Measurements from ENCODE around the gene NDE1.

NDE1 gene

DNA sequence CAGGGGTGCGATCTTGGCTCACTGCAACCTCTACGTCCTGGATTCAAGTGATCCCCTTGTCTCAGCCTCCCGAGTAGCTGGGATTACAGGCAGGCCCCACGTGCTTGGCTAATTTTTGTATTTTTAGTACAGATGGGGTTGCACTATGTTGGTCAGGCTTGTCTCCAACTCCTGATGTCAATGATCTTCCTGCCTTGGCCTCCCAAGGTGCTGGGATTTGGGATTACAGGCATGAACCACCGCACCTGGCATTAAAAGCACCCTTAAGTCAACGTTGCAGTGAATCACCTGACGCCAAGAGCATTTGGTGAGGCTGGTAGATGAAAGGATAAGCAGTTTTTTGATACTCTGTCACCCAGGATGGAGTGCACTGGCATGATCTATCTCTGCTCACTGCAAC, 59.0 kb downstream of the NDE1 start:
- POLR2A ChIA-PET (ENCODE audit: low non-redundant PET), result no interaction called here

DNA sequence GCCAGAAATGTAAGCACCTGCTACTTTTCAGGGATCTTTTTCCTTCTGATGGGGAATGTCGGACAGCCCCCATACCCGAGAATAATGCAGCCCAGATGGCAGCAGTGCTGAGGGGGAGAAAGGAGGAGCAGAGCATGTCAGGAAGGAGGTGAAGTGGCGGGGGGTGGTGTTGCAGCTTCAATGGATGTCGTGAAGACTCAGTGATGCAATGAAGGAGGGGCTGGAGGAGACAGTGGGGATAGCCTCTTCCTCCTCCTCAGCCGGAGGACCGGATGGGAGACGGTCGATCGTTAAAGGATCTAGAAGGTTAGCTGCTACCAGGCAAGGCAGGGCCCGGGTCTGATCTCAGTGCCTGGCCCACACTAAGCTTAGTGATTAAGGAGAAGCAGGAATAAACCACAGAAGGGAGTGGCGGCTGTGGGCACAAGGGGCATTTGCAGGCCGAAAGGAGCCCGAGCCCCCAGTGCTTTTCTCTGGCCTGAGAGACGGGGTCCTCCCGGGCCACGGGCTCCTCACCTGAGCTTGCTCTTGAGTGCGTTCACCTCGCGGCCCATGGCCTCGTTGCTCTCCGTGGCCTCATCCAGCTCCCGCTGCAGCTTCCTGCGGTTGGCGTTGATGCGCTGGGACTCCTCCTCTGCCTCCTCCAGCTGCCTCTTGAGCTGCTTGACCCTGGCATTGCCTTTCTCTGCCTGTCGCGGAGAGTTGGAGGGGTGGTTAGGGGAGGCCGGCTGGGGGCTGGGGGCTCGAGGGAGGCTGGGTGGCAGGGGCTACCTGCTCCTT, 64.5 kb downstream of the NDE1 start:
- TF ChIP-seq CTCF (conservative IDR thresholded peaks at IDR 0.05; ENCODE audit: low read depth), result no peak
- no peak overlapping the region for H3K27ac ChIP-seq
- ChIA-PET CTCF (interaction anchor here (0.6 kb wide), 1 partner anchor 11 kb away, joined by 3 read pairs; no protein-coding TSS in a partner anchor), POLR2A (ENCODE audit: low non-redundant PET) (no interaction called here)
- DNase-seq (ENCODE audit: low spot score), result no peak

More for the DNA sequence above, 59.0 kb downstream of the NDE1 start:
- H3K27ac ChIP-seq, result no peak overlapping the region
- no peak for TF ChIP-seq CTCF (conservative IDR thresholded peaks at IDR 0.05; ENCODE audit: low read depth)
- CTCF ChIA-PET, result no interaction called here
- no peak for DNase-seq (ENCODE audit: low spot score)

GRCh38 chr16:15715221-15715620, 65.2 kb downstream of the NDE1 start:
- no peak for TF ChIP-seq CTCF (conservative IDR thresholded peaks at IDR 0.05; ENCODE audit: low read depth)
- DNase-seq (ENCODE audit: low spot score), result no peak
- no peak overlapping the region for H3K27ac ChIP-seq
- POLR2A ChIA-PET (ENCODE audit: low non-redundant PET), result no interaction called here
- CTCF ChIA-PET, result interaction anchor here (0.6 kb wide), 1 partner anchor 12 kb away, joined by 3 read pairs; no protein-coding TSS in a partner anchor

DNA sequence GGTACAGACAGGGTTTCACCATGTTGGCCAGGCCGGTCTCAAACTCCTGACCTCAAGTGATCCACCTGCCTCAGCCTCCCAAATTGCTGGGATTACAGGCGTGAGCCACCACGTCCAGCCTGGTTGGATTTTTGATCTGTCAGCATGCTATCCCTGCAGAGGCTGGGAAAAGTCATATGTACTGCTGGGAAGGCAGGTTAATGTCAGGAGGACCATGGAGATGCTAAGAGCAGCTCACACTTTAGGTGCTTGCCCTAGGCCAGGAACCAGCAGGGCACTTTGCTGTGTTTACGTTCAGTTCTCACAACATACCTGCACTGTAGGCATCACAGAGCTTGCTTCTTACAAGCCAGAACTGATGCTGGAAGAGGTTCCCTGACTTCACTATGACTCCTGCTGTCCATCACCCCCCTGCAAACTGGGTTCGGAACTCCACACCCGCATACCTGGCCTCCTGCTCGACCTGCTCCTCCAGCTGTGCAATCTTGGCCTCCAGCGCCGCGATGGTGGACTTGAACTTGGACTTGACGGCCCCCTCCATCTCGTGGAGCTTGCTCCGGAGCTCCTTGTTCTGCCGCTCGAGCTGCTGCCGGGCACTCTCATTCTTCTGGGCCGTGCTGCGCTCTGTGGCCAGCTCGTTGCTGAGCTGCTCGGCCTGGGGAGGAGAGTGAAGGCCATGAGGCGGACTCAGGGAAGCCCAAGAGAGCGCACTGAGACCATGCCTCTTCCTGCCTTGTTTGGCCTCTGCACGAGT, 66.8 kb downstream of the NDE1 start:
- no peak for TF ChIP-seq CTCF (conservative IDR thresholded peaks at IDR 0.05; ENCODE audit: low read depth)
- CTCF ChIA-PET, result interaction anchor here (0.5 kb wide), 1 partner anchor 35 kb away, joined by 3 read pairs; no protein-coding TSS in a partner anchor
- 0 out of 2 replicates have a peak overlapping the region, but pooled peaks have one; percentile 7 for H3K27ac ChIP-seq
- DNase-seq (ENCODE audit: low spot score), result no peak
- POLR2A ChIA-PET (ENCODE audit: low non-redundant PET), result no interaction called here

- CTCF ChIA-PET, result interaction anchor here (0.6 kb wide), 1 partner anchor 45 kb away, joined by 5 read pairs; no protein-coding TSS in a partner anchor
- no peak for DNase-seq (ENCODE audit: low spot score)
- POLR2A ChIA-PET (ENCODE audit: low non-redundant PET), result no interaction called here
These were observed 71.0 kb downstream of the NDE1 start for GRCh38 chr16:15721018-15721417.

More at GRCh38 chr16:15721018-15721417, 71.0 kb downstream of the NDE1 start:
- H3K27ac ChIP-seq, result no peak overlapping the region
- TF ChIP-seq CTCF (conservative IDR thresholded peaks at IDR 0.05; ENCODE audit: low read depth), result no peak

Measured in RWPE1 (cell line).